Erythroblast (primary cell): ENCODE measurements around the gene SERINC3.
"Not testable (repeated sequence)": the region's sequence is repeated elsewhere in the genome, so short reads cannot be mapped to it uniquely, and the experiment has no call there.

Experiments
- DNase-seq, 2 experiments: peaks; one replicate each; lab custom pipeline; 2025; lab: John Stamatoyannopoulos, UW
- GATA1 ChIP-seq: IDR thresholded peaks from 2 replicates; pipeline ENCODE4 v1.6.1; 2011; ENCODE audit warnings: low read depth, mild to moderate bottlenecking, control low read depth, low read length, moderate library complexity
- POLR2A ChIP-seq: IDR thresholded peaks from 2 replicates; pipeline ENCODE4 v1.6.1; 2011; ENCODE audit warnings: mild to moderate bottlenecking, low read length

The SERINC3 gene

DNA sequence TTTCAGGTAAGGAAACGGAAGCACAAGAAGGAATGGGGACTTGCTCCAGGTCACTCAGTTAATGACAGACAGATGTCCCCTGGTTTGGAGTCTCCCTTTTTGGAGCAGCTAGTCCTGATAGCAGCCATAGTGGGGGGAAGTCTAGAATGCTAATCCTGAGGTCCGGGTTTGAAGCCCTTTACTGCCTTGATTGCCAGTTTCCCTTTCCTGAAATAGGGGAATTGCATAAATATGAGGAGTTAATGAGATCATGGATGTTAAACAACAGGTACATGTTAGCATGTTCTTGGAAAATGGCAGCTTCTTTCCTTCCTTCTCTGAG, 46.5 kb downstream of the SERINC3 start:
- TF ChIP-seq GATA1 (no peak), POLR2A (no peak)
- DNase-seq, result no peak

DNA sequence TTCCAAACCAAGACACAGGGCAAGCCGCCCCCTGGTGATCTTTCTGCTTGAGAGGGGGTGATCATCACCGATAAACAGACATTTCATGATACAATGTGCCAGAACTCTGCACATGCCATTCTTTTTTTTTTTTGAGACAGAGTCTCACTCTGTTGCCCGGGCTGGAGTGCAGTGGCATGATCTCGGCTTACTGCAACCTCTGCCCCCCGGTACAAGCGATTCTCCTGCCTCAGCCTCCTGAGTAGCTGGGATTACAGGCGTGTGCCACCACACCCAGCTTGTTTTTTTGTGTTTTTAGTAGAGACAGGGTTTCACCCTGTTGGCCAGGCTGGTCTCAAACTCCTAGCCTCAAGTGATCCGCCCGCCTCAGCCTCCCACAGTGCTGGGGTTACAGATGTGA, 49.6 kb downstream of the SERINC3 start:
- DNase-seq, result not testable (repeated sequence)

DNA sequence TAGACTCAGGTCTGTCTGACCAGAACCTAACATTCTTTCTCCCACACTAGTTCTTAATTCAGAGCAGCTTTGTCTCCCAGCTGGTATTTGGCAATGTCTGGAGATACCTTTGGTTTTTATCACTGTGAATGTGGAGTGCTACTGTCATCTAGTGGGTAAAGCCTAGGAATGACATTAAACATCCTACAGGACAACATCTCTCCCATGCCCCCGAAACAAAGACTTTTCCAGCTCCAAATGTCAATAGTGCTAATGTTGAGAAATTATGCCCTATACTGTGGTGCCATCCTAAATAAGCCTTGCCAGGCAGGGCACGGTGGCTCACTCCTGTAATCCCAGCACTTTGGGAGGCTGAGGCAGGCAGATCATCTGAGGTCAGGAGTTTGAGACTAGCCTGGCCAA, 50.4 kb downstream of the SERINC3 start:
- DNase-seq, result peak; percentile 31 to 36
- TF ChIP-seq POLR2A (no peak), GATA1 (no peak)

DNA sequence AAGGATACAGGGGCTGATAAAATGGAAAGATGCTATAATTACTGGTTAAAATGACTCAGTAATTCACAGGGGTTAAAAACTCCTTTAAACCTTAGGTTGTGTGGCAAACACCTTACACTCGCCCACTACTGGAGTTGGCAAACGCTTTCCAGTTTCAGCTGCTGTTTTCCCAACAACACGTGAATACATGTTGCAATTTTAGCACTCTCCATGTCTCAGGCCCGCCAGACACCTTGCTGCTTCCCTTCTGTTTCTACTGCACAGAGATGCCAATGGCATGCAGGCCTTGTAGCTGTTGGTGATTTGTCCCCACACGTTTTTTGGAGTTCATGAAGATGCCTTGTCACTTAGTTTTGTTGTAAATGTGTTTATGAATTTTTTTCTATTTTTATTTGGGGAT, 51.5 kb downstream of the SERINC3 start:
- no peak for TF ChIP-seq POLR2A
- TF ChIP-seq GATA1, result no peak
- DNase-seq, result no peak

DNA sequence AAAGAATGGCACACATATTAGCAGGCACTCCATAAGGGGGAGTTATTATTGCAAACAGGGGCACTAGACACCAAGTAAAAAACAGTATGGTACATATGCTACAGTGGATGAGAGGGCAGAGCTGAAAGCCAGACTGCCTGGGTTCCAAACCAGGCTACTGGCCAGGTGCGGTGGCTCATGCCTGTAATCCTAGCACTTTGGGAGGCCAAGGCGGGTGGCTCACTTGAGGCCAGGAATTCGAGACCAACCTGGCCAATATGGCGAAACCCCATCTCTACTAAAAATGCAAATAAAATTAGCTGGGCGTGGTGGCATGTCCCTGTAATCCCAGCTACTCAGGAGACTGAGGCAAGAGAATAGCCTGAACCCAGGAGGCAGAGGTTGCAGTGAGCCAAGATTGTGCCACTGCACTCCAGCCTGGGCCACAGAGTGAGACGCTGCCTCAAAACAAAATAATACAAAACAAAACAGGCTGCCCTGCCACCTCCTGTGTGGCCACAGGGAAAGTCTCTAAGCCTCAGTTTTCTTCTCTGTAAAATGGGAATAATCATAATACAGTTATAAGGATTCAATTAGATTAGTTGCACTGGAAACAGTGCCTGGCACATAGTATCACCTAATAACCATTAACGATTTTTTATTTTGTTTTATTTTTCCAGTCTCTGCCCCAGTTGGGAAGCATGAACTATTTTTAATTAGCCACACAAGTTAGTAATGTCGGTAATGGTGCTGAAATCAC, 53.7 kb downstream of the SERINC3 start:
- DNase-seq, result no peak
- TF ChIP-seq POLR2A (no peak), GATA1 (no peak)

DNA sequence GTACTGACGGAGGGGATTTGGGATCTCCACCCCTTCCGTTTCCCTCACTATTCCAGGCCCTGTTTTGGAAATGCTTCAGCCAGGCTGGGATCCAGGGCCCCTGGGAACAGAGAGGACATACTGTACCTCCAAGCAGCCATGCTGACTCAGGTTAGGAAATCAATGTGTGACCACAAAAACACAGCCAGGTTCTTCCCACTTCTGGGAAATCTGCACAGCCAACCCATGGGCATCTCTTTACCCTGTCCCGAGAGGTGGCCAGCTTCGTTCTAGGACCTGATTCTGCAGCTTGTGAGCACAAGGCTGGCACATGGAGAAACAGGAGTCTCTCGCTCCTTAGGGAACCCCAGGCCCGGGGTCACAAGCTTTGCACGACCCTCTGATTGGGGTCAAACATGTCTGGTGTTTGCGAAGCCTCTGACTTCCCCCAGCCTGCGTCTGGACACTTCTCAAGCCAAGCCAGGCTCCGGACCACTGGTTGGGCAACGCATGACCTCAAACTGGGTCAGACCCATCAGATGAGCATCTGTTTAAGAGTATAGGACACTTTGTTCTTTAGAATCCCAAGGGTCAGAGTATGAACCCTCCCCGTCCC, 54.5 kb downstream of the SERINC3 start:
- no peak for DNase-seq
- TF ChIP-seq GATA1 (no peak), POLR2A (no peak)

DNA sequence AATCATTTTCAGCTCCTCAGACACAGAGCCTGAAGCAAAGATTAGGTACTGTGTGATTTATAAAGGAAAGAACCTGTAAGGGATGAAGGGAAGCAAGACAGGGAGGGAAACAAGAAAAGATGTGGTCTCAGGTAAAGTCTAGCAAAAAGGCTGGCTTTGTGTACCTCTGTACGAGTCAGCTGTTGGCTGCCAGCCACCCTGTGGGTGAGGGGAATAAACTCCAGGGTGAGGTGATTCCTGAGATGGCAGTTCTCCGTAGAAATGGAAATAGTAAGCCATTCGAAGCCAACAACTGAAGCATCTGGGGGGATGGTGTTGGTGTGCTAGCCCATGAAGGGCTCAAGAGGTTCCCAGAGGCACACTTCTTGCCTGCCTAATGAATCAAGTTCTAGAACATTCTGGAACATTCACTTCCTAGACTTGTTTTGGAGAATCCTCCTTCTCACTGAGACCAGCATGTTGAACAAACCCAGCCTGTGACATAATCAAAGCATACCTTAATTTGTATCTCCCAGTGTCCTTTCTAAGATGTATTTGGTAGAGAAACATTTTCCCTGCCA, 56.8 kb downstream of the SERINC3 start:
- TF ChIP-seq POLR2A (no peak), GATA1 (no peak)
- no peak for DNase-seq

DNA sequence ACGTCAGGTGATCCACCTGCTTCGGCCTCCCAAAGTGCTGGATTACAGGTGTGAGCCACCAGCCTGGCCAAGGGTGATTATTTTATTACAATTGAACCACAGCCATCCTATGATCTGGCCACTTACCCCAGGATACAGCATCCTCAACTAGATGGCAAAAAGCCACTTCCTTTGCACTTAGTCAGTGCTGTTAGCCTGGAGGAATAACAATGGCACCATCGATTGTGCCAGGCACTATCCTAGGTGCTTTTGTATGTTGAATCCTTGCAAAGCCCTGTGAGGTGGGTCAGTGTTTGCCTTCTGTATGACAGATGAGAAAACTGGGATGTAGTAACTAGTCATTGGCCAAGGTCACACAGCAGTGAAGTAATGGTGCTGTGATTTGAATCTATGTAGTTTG, 57.4 kb downstream of the SERINC3 start:
- DNase-seq, result no peak
- TF ChIP-seq POLR2A (no peak), GATA1 (no peak)

DNA sequence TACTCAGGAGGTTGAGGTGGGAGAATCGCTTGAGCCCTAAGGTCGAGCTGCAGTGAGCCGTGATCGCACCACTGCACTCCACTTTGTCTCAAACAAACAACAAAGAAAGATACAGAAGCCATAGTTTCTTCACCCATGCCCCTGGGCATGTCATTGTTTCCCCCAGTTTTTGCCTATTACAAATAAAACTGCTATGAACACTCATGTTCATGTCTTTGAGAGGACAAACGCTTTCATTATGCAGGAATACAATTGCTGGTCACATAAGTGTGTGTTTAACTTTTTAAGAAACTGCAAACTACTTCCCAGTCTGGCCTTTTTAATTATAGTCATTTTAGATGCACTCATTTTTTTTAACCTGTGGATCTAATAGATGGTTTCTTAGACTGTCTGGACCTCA, 58.4 kb downstream of the SERINC3 start:
- TF ChIP-seq POLR2A, result no peak
- no peak for TF ChIP-seq GATA1
- no peak for DNase-seq

DNA sequence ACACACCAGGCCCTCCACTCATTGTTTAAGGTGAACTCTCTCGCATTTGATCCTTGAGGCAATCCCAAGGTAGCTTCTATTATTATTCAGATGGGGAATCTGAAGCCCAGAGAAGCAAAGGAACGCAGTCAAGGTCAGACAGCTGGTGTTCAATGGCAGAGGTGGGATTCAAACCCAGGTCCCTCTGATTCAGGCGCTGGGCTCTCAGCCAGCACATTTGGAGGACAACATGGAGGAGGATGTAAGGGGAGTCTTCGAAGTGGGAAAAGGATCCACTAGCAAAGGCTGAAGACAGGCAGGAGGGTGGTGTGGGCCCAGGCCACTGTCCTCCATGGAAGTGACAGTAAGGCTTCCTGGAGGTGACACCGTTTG, 60.1 kb downstream of the SERINC3 start:
- no peak for DNase-seq
- no peak for TF ChIP-seq POLR2A
- TF ChIP-seq GATA1, result no peak

DNA sequence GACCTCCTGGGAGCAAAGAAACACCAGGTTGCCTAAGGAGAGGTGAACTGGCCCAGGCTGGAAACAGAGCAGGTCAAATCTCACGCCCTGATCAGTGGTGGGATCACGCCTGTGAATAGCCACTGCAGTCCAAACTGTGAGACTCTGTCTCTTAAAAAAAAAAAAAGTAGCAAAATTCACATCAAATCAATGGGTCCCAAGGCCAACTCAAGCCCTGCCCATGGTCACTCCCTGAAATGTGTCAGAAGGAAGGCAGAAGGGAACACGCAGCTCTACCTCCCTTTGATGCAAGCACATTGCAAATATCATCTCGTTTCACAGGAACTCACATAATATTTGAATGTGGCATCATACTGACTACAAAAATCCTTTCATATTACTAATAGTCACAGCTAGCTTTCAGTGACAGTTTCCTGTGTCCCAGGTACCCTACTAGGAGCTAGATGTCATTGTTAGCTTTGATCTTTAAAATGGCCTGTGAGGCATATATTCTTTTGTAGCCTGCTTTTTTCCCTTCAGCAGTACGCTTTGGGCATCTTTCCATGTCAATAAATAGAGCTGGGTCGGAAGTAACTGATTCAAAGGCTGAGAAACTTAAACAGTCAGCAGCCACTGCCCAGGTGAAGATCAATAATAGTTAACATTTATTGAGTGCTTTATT, 60.6 kb downstream of the SERINC3 start:
- TF ChIP-seq POLR2A, result no peak
- TF ChIP-seq GATA1, result no peak
- DNase-seq, result no peak

DNA sequence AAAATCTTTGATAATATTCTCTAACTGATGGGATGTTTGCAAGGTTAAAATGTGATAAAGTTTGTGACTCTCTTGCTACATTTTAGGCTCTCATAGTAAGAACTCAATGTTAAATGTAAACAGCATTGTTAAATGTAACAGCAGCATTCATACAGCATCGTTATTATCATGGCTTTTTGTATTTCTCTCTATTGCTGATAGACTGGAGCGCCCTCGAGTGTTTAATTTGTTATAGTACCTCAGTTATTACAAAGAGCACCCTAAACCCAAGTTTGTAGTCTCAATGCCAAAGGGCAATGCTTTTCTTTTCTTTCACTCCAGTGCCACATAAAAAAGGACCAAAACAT, 61.1 kb downstream of the SERINC3 start:
- peak; percentile 74 to 82 for DNase-seq
- TF ChIP-seq POLR2A, result no peak
- no peak for TF ChIP-seq GATA1

DNA sequence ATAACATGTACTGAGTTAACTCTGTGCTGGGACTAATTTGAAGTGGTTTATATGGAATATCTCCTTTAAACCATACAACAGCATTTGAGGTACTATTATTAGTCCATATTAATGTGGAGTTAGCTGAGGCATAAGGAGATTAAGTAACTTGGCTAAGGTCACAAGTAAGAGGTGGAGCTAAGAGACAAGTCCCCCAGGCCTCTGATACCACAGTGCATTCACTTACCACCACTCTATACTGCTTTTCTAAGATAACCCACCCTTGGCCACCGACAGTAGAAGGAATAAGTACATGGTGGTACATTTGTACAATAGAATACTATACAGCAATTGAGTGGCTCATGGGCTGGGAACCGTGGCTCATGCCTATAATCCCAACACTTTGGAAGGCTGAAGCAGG, 62.6 kb downstream of the SERINC3 start:
- TF ChIP-seq POLR2A (no peak), GATA1 (no peak)
- peak; percentile 68 to 85 for DNase-seq

DNA sequence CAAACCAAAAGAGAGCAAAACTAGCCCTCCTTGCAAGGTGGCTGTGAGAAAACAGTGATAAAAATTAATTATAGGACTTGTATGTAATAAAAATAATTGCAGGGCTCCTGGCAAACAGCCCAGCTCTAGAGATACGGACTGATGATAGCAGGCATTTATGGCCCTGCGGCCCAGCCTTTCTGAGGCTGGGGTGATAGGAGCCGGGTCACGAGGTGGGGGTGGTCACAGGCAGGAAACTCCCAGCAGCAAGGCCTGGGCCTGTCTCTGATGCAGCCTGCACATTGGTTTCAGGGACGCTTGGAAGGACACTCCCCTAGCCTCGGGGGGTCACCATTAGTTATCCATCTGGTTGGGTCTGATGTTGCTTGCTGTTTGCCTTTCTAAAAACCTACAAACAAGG, 64.9 kb downstream of the SERINC3 start:
- DNase-seq, result peak; percentile 92 to 96
- TF ChIP-seq POLR2A (no peak), GATA1 (no peak)
